HEK293T (cell line): ENCODE measurements around the gene NKAPD1.

ENCODE experiments used
- ARNT ChIP-seq: fragments of 450-650 bp; IDR thresholded peaks from 2 replicates; pipeline ENCODE4 v1.6.1; 2017; ENCODE audit warnings: mild to moderate bottlenecking
- BHLHE40 ChIP-seq: fragments of 450-650 bp; IDR thresholded peaks from 2 replicates; pipeline ENCODE4 v1.6.1; 2016; ENCODE audit warnings: mild to moderate bottlenecking, moderate library complexity, borderline replicate concordance
- CTBP1 ChIP-seq: fragments of 450-650 bp; IDR thresholded peaks from 2 replicates; pipeline ENCODE4 v1.6.1; 2016; ENCODE audit warnings: borderline replicate concordance
- ELF4 ChIP-seq: fragments of 450-650 bp; IDR thresholded peaks from 2 replicates; pipeline ENCODE4 v1.6.1; 2017; ENCODE audit warnings: antibody characterized with exemption
- FOXA1 ChIP-seq: fragments of 450-650 bp; IDR thresholded peaks from 2 replicates; pipeline ENCODE4 v1.6.1; 2016; ENCODE audit warnings: mild to moderate bottlenecking
- FOXK2 ChIP-seq: fragments of 450-650 bp; IDR thresholded peaks from 2 replicates; pipeline ENCODE4 v1.6.1; 2016; ENCODE audit warnings: mild to moderate bottlenecking
- FOXM1 ChIP-seq: fragments of 450-650 bp; IDR thresholded peaks from 2 replicates; pipeline ENCODE4 v1.6.1; 2017; ENCODE audit warnings: mild to moderate bottlenecking, borderline replicate concordance
- HDGF ChIP-seq: fragments of 450-650 bp; IDR thresholded peaks from 2 replicates; pipeline ENCODE4 v1.6.1; 2017; ENCODE audit warnings: antibody characterized with exemption, borderline replicate concordance
- L3MBTL2 ChIP-seq: fragments of 450-650 bp; conservative IDR thresholded peaks from 2 replicates; pipeline ENCODE4 v1.6.1; 2016; ENCODE audit warnings: mild to moderate bottlenecking
- LEF1 ChIP-seq: fragments of 450-650 bp; IDR thresholded peaks from 2 replicates; pipeline ENCODE4 v1.6.1; 2017; ENCODE audit warnings: mild to moderate bottlenecking, borderline replicate concordance
- NFRKB ChIP-seq: fragments of 450-650 bp; IDR thresholded peaks from 2 replicates; pipeline ENCODE4 v1.6.1; 2016; ENCODE audit warnings: mild to moderate bottlenecking, moderate library complexity
- SP1 ChIP-seq: fragments of 450-650 bp; IDR thresholded peaks from 2 replicates; pipeline ENCODE4 v1.6.1; 2017
- SUZ12 ChIP-seq: fragments of 450-650 bp; IDR thresholded peaks from 2 replicates; pipeline ENCODE4 v1.6.1; 2016; ENCODE audit warnings: mild to moderate bottlenecking
- TARDBP ChIP-seq: fragments of 450-650 bp; IDR thresholded peaks from 2 replicates; pipeline ENCODE4 v1.6.1; 2016

DNA sequence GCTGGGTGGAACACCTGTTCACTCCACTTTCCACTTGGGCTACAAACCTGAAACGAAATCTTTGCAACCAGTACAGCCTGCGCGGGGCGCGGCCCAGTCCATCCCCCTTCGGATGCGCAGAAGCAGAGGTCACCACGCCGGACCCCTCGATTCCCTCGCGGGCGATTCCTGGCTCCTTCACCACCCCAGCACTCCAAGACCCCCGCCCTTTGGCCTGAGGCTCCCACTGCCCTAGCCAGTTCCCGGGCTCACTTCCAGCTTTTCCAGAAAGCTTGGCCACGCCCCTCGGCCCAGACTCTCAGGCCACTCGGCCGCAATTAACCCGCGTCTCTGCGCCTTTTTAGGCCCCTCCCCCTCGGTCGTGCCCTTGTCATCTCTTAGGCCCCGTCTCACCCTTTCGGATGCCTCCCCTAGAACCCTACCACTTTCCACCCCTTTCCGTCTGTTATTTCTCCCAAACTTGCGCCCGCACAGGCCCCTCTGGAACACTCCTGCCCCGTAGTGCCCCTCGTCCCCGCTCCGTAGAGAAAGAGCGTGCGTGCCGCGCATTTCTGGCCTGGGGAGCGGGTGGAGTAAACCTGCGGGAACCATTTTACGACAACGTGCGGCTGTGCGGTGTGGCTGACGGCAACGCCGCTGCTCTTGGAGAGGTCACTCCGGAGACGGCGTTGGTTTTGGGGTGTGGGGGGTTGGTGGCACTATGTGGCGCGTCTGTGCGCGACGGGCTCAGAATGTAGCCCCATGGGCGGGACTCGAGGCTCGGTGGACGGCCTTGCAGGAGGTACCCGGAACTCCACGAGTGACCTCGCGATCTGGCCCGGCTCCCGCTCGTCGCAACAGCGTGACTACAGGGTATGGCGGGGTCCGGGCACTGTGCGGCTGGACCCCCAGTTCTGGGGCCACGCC, 49.1 kb upstream of the NKAPD1 start, which contains the start of gene DLAT:
- TF ChIP-seq TARDBP, result no peak
- no peak for TF ChIP-seq BHLHE40
- no peak for TF ChIP-seq NFRKB
- no peak for TF ChIP-seq SP1
- TF ChIP-seq CTBP1, result 0 out of 2 replicates have a peak, but pooled peaks have one; percentile 5
- no peak for TF ChIP-seq FOXA1
- no peak for TF ChIP-seq LEF1
- no peak for TF ChIP-seq SUZ12
- no peak for TF ChIP-seq FOXM1
- TF ChIP-seq FOXK2, result no peak
- peak; percentile 98 for TF ChIP-seq L3MBTL2
- no peak for TF ChIP-seq ARNT
- TF ChIP-seq ELF4, result no peak
- TF ChIP-seq HDGF, result no peak
